Osteocyte (in vitro differentiated cells): ENCODE results near the gene MANSC1. TPM values are rescaled to one million over a fixed set of nuclear protein-coding genes. Genes with fewer than 3 reads are reported as not detected.

Source experiments
- DNase-seq: peaks from one replicate; pipeline ENCODE4 v3.0.0; 2021; ENCODE audit warnings: mixed read lengths; ENCODE audit not compliant: unreplicated experiment; ENCODE audit errors: extremely low spot score
- H3K27ac Mint-ChIP-seq: one replicate; pipeline ENCODE4 v1.8.0; 2021; ENCODE audit warnings: mild to moderate bottlenecking, mixed read lengths; ENCODE audit not compliant: unreplicated experiment
- H3K27me3 Mint-ChIP-seq: one replicate; pipeline ENCODE4 v1.8.0; 2021; ENCODE audit warnings: mixed read lengths; ENCODE audit not compliant: unreplicated experiment
- H3K36me3 Mint-ChIP-seq: one replicate; pipeline ENCODE4 v1.8.0; 2021; ENCODE audit warnings: mixed read lengths; ENCODE audit not compliant: unreplicated experiment
- H3K4me1 Mint-ChIP-seq: one replicate; pipeline ENCODE4 v1.8.0; 2021; ENCODE audit warnings: mixed read lengths; ENCODE audit not compliant: unreplicated experiment
- H3K4me3 Mint-ChIP-seq: one replicate; pipeline ENCODE4 v1.8.0; 2021; ENCODE audit warnings: mild to moderate bottlenecking, moderate library complexity, mixed read lengths; ENCODE audit not compliant: unreplicated experiment
- H3K9me3 Mint-ChIP-seq: one replicate; pipeline ENCODE4 v1.8.0; 2021; ENCODE audit warnings: mixed read lengths; ENCODE audit not compliant: unreplicated experiment
- CTCF ChIP-seq: fragments of 200-600 bp; sonication (generic); IDR thresholded peaks from 2 replicates; pipeline ENCODE4 v1.5.0; 2021; ENCODE audit warnings: antibody characterized with exemption, mild to moderate bottlenecking, moderate library complexity
- total RNA-seq: library from RNA; stranded (reverse); gene quantifications from 2 replicates; pipeline ENCODE4 v1.2.1, GENCODE V29; 2021

Gene MANSC1
- total RNA-seq, 1 donor from 2014 or later: 9.1 TPM

- no peaks in the 10 kb centered on the region for H3K9me3 Mint-ChIP-seq
- H3K36me3 Mint-ChIP-seq: no peaks in the 10 kb centered on the region
- H3K4me3 Mint-ChIP-seq: no peak overlapping the region
- TF ChIP-seq CTCF: no peak
- H3K4me1 Mint-ChIP-seq: peaks cover 15% of the 10 kb centered on the region
- no peak for DNase-seq
- no peaks in the 10 kb centered on the region for H3K27me3 Mint-ChIP-seq
- no peak overlapping the region for H3K27ac Mint-ChIP-seq
These were observed 59.8 kb downstream of the MANSC1 start for GRCh38 chr12:12290206-12290605.

DNA sequence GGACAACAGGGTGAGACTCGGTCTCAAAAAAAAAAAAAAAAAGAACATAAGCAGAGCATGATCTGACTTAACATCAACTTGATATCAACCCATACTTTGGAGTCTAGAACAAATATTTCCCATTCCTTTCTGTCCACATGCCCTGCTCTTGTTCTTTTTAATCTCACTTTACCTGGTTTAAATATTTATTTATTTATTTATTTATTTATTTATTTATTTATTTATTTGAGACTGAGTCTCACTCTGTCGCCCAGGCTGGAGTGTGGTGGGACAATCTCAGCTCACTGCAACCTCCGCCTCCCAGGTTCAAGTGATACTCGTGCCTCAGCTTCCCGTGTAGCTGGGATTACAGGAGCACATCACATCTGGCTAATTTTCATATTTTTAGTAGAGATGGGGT is 63.6 kb downstream of the MANSC1 start:
- Mint-ChIP-seq H3K9me3 (no peaks in the 10 kb centered on the region), H3K4me3 (no peak overlapping the region), H3K27me3 (no peaks in the 10 kb centered on the region), H3K27ac (no peak overlapping the region), H3K4me1 (peaks cover 12% of the 10 kb centered on the region), H3K36me3 (no peaks in the 10 kb centered on the region)
- TF ChIP-seq CTCF: no peak
- DNase-seq: no peak

DNA sequence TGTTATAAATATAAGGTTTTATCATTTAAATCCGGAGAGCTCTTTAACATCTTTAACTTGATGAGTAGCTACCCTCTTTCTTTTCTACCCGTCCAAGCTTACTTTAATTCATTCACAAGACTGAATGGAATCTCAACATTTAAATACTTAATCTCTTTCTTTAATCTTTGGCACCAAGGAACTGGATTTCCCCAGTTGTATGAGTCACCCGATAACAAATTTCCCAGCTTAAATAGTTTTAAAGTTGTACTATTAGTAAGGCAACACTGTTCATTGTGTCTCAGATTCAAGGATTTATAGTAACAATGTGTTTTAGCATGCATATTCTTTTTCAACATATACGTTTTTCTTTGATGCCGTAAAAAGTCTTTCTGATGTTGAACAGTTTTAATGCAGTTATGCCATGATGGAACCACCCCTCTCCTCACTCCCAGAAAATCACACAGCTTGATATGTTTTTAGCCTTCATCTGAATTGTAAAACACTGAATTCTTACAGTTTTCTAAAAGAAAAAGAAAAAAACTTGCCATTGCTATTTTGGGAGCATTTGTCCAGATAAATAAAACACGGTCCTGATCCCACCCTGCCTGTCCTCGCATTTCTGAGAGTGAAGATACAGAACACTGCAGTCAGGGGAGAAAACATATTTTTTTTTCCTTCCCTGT is 67.1 kb downstream of the MANSC1 start:
- no peak overlapping the region for H3K27ac Mint-ChIP-seq
- TF ChIP-seq CTCF: no peak
- DNase-seq: no peak
- no peaks in the 10 kb centered on the region for H3K36me3 Mint-ChIP-seq
- H3K4me1 Mint-ChIP-seq: peaks cover 12% of the 10 kb centered on the region
- H3K4me3 Mint-ChIP-seq: no peak overlapping the region
- H3K27me3 Mint-ChIP-seq: no peaks in the 10 kb centered on the region
- no peaks in the 10 kb centered on the region for H3K9me3 Mint-ChIP-seq

- no peak for DNase-seq
- Mint-ChIP-seq H3K4me1 (peaks cover 12% of the 10 kb centered on the region), H3K9me3 (no peaks in the 10 kb centered on the region), H3K36me3 (no peaks in the 10 kb centered on the region), H3K4me3 (no peak overlapping the region), H3K27ac (no peak overlapping the region), H3K27me3 (no peaks in the 10 kb centered on the region)
- no peak for TF ChIP-seq CTCF
These were observed 67.8 kb downstream of the MANSC1 start for GRCh38 chr12:12282202-12282601.

- H3K27ac Mint-ChIP-seq: no peak overlapping the region
- H3K4me1 Mint-ChIP-seq: peaks cover 12% of the 10 kb centered on the region
- H3K4me3 Mint-ChIP-seq: no peak overlapping the region
- DNase-seq: no peak
- no peaks in the 10 kb centered on the region for H3K9me3 Mint-ChIP-seq
- H3K27me3 Mint-ChIP-seq: no peaks in the 10 kb centered on the region
- TF ChIP-seq CTCF: no peak
- H3K36me3 Mint-ChIP-seq: no peaks in the 10 kb centered on the region
These were observed 68.9 kb downstream of the MANSC1 start for GRCh38 chr12:12281134-12281533.
